ENCODE results near the gene TRABD. TPM values are rescaled to one million over a fixed set of nuclear protein-coding genes. Genes with fewer than 3 reads are reported as not detected.

Gene TRABD
- total RNA-seq, 1 experiment from 2014 or later = 33.5 TPM

DNA sequence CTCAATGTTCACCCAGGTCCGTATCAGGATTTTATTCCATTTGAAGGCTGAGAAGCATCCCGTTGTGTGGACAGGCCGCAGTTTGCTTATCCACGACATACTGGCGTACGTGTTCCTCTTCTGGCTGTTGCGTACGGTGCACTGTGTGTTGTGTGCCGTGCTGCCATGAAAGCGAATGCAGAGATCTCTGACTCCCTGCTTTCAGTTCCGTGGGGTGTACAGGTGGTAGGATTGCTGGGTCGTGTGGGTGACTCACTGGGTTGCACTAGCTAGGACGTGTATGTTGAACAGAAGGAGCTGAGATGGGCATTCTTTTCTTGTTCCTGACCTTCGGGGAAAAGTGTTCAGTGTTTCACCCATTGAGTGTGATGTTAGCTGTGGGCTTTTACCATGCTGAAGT is 25.4 kb downstream of the TRABD start:
- no peak overlapping the region for H3K4me3 ChIP-seq (ENCODE audit: low read depth, low read length)
- Mint-ChIP-seq H3K4me3 (ENCODE audit: unreplicated experiment) (no peak overlapping the region), H3K27me3 (ENCODE audit: insufficient read depth, unreplicated experiment) (no peaks in the 10 kb centered on the region), H3K9me3 (ENCODE audit: unreplicated experiment) (no peaks in the 10 kb centered on the region), H3K36me3 (ENCODE audit: insufficient read depth, unreplicated experiment) (peaks cover 71% of the 10 kb centered on the region), H3K4me1 (ENCODE audit: low read depth, unreplicated experiment) (peaks cover 6% of the 10 kb centered on the region), H3K27ac (ENCODE audit: unreplicated experiment) (no peak overlapping the region)
- CTCF ChIA-PET = no interaction called here
- DNase-seq = no peak
- no peaks in the 10 kb centered on the region for H3K4me1 ChIP-seq
- POLR2A ChIA-PET = no interaction called here
- no peaks in the 10 kb centered on the region for H3K27me3 ChIP-seq (replicated peaks; ENCODE audit: control insufficient read depth, insufficient read depth, low read length)
- no peaks in the 10 kb centered on the region for H3K9me3 ChIP-seq
- no TSS peak for BruUV-seq (replicated peaks)
- no peaks in the 10 kb centered on the region; the same call in 1 of the 2 replicates for H3K36me3 ChIP-seq (ENCODE audit: control insufficient read depth, insufficient read depth, low read length)
- no peak for TF ChIP-seq CTCF (IDR thresholded peaks at IDR 0.05; ENCODE audit: insufficient read depth in 1 of 2, low read depth in 1 of 2, low read length in 1 of 2, severe bottlenecking in 1 of 2, unreplicated experiment in 1 of 2)
- intact Hi-C loops (cut with micrococcal nuclease; ENCODE audit: unreplicated experiment) = no loop called here

DNA sequence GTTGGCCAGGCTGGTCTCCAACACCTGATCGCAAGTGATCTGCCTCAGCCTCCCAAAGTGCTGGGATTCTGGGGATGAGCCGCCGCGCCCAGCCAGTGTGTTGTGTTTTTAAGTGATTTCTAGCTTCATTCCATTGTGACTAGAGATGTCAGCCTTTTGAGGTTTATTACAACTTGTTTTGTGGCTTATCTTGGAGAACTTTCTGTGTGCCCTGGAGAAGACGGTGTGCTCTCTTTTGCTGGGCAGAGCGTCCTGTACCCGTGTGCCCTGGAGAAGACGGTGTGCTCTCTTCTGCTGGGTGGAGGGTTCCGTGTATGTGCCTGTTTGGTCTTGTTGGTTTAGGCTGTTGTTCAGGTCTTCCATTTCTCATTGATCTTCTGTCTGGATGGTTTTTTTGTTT is 27.6 kb downstream of the TRABD start:
- no peaks in the 10 kb centered on the region; the same call in 1 of the 2 replicates for H3K36me3 ChIP-seq (ENCODE audit: control insufficient read depth, insufficient read depth, low read length)
- Mint-ChIP-seq H3K4me3 (ENCODE audit: unreplicated experiment) (no peak overlapping the region), H3K9me3 (ENCODE audit: unreplicated experiment) (no peaks in the 10 kb centered on the region), H3K27me3 (ENCODE audit: insufficient read depth, unreplicated experiment) (no peaks in the 10 kb centered on the region), H3K27ac (ENCODE audit: unreplicated experiment) (no peak overlapping the region), H3K4me1 (ENCODE audit: low read depth, unreplicated experiment) (peaks cover 6% of the 10 kb centered on the region), H3K36me3 (ENCODE audit: insufficient read depth, unreplicated experiment) (peaks cover 75% of the 10 kb centered on the region)
- H3K27me3 ChIP-seq (replicated peaks; ENCODE audit: control insufficient read depth, insufficient read depth, low read length) = no peaks in the 10 kb centered on the region
- BruUV-seq (replicated peaks) = no TSS peak
- ChIA-PET POLR2A (no interaction called here), CTCF (no interaction called here)
- intact Hi-C loops (cut with micrococcal nuclease; ENCODE audit: unreplicated experiment) = no loop called here
- no peak for DNase-seq
- no peak for TF ChIP-seq CTCF (IDR thresholded peaks at IDR 0.05; ENCODE audit: insufficient read depth in 1 of 2, low read depth in 1 of 2, low read length in 1 of 2, severe bottlenecking in 1 of 2, unreplicated experiment in 1 of 2)
- H3K9me3 ChIP-seq = no peaks in the 10 kb centered on the region
- H3K4me1 ChIP-seq = no peaks in the 10 kb centered on the region
- no peak overlapping the region for H3K4me3 ChIP-seq (ENCODE audit: low read depth, low read length)

DNA sequence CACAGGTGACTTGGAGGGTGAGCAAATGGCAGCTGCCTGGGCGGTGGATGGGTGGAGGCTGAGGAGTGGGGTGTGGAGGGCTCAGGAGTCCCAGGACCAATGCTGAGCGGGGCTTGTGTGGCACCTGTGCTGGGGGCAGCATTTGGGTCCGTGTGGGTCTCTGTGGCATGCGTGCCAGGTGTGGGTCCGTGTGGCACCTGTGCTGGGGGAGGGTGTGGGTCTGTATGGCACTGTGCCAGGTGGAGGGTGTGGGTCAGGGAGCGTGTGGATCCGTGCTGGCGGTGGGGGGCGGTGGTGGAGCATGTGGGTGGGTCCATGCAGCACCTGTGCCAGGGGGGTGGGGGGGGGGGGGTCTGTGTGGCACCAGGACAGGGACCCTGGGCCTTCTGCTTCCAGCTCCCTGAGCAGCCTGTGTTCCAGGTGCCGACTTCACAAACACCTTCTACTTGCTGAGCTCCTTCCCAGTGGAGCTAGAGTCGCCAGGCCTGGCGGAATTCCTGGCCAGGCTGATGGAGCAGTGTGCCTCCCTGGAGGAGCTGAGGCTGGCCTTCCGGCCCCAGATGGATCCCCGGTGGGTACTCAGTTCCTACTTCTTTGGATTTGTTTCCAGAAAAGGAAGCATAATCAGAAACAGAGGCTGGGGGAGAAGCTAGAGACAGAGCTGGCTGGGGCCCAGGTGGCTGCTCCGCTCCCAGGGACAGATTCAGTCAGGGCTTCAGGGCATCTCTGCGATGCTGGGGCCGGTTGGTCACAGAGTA is 29.8 kb downstream of the TRABD start:
- TF ChIP-seq CTCF (IDR thresholded peaks at IDR 0.05; ENCODE audit: insufficient read depth in 1 of 2, low read depth in 1 of 2, low read length in 1 of 2, severe bottlenecking in 1 of 2, unreplicated experiment in 1 of 2) = no peak
- Mint-ChIP-seq H3K9me3 (ENCODE audit: unreplicated experiment) (no peaks in the 10 kb centered on the region), H3K4me3 (ENCODE audit: unreplicated experiment) (no peak overlapping the region), H3K36me3 (ENCODE audit: insufficient read depth, unreplicated experiment) (peaks cover 86% of the 10 kb centered on the region), H3K4me1 (ENCODE audit: low read depth, unreplicated experiment) (no peaks in the 10 kb centered on the region), H3K27ac (ENCODE audit: unreplicated experiment) (peak overlapping the region; percentile 16), H3K27me3 (ENCODE audit: insufficient read depth, unreplicated experiment) (no peaks in the 10 kb centered on the region)
- intact Hi-C loops (cut with micrococcal nuclease; ENCODE audit: unreplicated experiment) = no loop called here
- CTCF ChIA-PET = no interaction called here
- Histone ChIP-seq H3K4me3 (ENCODE audit: low read depth, low read length) (no peak overlapping the region), H3K9me3 (no peaks in the 10 kb centered on the region), H3K36me3 (ENCODE audit: control insufficient read depth, insufficient read depth, low read length) (no peaks in the 10 kb centered on the region; the same call in 1 of the 2 replicates), H3K27me3 (replicated peaks; ENCODE audit: control insufficient read depth, insufficient read depth, low read length) (no peaks in the 10 kb centered on the region), H3K4me1 (no peaks in the 10 kb centered on the region)
- DNase-seq = no peak
- no TSS peak for BruUV-seq (replicated peaks)
- POLR2A ChIA-PET = no interaction called here
